GM21529 (cell line): ENCODE data around the gene ZNF581.

Experiments used
- ATAC-seq: cut with Tn5 transposase; IDR thresholded peaks from one replicate; pipeline ENCODE4 v1.9.1; 2021; ENCODE audit not compliant: unreplicated experiment

Gene ZNF581

DNA sequence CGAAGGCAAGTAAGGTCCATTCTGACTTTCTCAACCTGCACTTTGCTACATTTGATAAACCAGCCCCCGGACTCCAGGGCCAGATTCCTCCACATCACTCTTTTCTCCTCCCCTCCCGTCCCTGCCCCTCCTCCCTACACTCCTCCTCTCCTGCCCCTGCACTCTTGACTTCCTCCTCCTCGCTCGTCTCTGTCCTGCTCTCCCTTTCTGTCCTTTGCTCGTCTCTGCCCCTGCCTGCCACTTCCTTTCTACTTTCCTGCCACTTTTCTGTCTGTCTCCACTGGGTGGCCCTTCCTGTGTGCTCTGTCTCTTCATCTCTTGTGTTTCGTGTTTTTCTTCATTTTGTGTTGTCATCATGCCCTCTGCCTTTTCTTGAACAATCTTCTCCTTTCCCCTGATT lies 18.4 kb downstream of the ZNF581 start:
- ATAC-seq = no peak

DNA sequence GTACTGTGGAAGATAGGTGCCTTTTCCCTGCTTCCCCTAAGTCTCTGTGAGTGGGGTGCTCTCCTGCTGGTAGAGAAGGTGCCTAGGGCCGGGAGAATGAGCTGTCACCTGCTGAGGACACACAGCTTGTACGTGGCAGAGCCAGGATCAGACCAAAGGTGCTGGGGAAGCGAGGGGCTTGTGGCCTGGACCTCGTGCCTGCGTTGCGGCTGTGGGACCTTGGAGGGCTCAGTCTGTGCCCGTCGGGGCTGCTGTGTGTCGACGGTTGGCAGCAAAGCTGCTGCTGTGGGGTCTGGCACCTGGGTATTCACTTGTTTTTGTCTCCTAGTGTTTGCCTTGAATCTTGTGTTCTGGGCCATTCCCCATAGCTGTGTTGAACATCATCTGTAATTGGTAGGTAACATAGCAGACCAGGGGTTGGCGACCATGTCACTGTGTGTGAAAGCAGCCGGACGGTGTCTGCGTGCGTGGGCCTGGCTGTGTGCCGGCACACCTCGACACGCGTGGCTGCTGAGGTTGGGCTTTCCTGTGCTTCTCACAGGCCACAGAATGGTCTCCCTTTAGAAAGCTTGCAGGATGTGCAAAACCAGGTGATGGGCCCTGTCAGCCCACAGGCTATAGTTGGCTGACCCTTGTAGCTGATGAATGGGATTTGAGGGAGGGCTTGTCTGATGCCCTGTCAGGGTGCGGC lies 20.5 kb downstream of the ZNF581 start:
- no peak for ATAC-seq

DNA sequence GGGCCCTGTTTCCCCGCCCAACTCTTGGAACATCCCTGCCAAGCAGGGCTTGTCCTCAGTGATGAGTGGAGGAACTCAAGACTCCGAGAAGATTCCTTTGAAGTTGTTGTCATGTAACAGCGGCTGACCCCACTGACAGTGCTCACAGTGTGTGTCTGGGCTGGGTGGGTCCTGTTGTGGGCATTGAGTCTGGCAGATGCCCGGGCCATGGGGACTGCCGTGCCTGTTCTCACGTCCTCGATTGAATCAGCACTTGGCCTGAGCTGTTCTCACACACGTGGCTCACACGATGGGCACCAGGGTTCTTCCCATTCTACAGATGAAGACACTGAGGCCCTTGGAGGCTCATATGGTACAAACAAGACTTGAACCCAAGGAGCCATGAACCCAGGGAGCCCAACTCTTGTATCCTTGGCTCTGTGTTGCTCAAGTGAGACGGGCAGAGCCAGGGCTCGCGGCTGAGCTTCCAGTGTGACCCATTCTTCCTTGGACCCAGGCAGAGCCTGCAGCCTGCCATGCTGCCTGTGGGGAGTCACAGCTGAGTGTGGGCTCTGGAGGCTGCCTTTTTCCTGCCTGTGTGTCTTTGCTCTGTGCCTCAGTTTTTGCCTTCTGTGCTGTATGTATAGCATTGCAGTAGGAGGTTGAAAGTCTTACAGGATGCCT lies 23.0 kb downstream of the ZNF581 start:
- no peak for ATAC-seq

DNA sequence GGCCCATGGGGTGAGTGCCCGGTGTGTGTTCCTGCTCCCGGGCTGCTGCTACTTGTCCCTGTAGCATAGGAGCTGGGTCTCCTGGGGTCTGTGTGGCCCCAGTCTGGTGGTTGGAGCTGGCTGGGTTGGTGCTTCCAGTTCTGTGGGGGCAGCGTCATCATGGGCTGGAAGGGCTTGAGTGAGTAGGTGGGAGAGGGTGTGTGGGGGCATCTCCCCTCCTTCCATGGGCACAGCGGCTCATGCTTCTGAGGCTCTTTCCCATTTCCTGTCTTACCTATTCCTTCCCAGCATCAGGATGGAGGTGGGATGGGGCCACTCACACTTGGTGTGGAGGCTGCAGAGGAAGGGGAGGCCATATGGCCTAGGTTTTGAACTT lies 23.5 kb downstream of the ZNF581 start:
- ATAC-seq = no peak

DNA sequence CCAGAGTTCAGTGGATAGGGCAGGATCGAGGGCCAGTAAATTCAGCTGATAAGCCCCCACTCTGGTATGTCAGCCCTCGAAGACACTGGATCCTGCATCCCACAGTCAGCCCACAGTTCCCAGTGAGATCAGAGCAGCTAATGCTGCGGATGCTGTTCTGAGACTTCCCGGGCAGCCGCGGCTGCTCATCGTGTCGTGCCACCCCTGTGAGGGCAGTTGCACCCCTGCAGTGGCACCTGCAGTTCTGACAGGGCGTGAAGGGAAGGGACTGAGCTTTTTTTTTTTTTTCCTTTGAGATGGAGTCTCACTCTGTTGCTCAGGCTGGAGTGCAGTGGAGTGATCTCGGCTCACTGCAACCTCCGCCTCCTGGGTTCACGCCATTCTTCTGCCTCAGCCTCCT lies 24.1 kb downstream of the ZNF581 start:
- no peak for ATAC-seq

DNA sequence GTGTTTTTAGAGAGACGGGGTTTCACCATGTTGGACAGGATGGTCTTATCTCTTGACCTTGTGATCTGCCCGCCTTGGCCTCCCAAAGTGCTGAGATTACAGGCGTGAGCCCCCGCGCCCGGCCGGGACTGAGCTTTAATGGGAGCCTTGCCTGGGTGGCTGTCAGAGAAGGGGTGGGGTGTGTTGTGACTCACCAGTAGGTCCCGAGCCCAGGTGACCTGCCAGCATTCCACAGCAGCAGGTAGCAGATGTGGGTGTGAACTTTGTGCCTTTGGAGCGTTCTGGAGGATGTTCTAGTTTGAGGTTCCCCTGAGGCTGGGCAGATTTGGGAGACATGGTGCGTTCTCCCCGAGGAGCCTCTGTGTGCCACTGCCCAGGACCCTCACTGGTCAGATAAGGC lies 24.5 kb downstream of the ZNF581 start:
- no peak for ATAC-seq

DNA sequence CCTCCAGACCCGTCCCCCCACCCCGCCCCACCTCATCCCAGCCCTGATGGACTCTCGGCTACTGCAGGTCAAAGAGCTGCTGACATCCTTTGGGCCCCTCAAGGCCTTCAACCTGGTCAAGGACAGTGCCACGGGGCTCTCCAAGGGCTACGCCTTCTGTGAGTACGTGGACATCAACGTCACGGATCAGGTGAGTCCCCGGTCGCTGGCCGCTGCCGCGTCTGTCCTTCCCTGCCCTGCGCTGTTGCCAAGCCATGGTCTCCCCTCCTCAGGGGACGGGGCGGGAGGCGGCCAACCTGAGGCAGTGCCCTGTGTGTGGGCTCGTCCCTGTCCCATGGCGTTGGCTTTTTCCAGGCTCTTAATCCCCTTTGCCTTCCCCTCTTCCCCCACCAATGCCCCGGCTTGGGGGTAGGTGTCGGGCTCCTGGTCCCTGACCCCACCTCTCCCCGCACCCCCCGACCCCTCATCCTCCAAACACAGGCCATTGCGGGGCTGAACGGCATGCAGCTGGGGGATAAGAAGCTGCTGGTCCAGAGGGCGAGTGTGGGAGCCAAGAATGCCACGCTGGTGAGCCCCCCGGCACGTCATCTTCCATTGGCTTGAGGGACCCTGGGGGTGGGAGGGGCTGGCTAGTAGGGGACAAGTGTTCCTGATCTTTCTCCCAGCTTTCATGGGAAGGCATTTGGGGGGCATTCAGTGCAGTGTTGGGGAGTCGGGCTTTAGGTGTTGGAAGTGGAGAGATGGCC lies 25.3 kb downstream of the ZNF581 start:
- ATAC-seq = no peak

DNA sequence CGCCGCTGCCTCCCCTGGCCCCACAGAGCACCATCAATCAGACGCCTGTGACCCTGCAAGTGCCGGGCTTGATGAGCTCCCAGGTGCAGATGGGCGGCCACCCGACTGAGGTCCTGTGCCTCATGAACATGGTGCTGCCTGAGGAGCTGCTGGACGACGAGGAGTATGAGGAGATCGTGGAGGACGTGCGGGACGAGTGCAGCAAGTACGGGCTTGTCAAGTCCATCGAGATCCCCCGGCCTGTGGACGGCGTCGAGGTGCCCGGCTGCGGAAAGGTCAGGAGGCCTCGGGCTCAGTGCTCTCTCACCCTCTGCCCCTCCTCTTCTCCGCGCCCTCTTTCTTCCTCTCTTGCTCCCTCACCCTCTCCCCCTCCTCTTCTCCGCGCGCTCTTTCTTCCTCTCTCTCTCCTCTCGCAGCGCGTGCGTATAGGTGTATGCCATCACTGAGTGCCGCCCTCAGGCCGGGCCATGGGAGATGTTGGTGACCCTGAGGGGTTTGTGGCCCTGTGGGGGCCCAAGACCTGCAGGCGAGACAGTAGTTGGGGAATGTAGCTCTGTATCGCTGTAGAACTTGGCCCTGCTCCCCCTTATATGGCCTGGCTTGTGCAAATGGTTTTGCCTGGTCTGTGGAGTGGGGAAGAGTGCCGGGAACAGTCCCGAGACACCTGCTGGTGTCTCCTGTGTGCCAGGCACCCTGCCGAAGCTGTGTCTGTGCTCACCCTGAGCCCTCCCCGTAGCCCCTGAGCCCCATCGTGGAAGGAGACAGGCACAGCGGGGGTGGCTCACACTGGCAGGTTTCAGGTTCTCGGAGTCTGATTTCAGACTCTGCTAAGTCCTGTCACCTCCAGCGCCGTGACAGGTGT lies 26.2 kb downstream of the ZNF581 start:
- no peak for ATAC-seq

DNA sequence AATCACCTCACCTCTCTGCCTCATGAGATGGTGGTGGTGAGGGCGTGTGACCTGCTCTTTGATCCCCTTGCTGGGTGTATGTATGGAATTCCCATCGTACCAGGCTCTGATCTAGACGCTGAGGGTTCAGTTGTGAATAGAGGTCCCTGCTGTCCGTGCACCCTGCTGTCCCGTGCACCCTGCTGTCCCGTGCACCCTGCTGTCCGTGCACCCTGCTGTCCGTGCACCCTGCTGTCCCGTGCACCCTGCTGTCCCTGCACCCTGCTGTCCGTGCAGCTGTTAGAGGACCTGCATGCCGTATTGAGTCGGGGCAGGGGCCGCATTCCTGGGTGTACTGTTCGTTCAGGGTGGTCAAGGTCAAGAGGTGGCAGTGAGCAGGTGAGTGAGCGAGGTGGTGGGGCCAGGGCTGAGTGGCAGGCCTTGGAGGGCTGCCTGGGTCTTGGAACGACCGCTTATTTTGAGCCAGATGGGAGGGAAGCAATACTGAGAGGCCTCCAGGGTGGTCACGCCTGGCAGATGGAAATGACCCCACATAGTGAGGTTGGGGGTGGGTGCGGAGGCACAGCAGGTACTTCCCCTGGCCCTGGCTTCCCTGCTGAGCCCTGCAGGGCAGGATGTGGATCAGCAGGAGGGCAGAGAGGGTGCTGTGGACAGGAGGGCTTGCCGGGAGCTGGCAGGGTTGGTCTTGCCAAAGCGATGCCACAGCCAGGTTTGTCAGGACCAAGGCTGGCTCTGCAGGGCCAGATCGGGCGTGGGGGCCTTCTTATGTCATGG lies 27.0 kb downstream of the ZNF581 start:
- no peak for ATAC-seq

DNA sequence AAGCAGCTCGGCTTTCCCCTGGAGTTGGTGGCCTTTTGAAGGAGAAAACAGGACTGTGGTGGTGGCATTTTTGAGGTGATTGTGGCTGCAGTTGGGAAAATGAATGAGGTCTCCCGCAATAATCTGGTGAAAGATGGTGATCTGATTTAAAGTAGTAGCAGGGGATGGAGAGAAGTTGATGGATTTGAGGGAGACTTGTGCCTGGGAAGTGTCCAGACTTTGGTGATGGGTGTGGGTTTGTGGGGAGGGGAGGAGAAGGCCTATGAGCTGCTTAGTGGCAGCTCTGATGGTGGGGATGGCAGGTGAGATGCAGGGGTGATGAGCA lies 27.6 kb downstream of the ZNF581 start:
- no peak for ATAC-seq

DNA sequence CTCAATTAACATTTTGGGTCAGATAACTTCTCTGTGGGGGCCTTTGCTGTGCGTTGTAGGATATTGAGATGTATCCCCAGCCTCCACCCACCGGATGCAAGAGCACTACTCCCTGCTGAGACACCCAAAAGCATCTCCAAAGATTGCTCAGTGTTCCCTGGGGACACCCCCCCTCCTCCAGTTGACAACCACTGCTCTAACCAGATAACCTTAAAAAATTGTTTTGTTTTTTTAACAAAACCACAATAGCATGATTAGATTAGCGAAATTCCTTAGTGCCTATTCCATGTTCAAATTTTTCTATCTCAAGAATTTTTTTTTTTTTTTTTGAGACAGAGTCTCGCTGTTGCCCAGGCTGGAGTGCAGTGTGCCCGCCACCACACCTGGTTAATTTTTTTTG lies 29.0 kb downstream of the ZNF581 start:
- ATAC-seq = no peak

DNA sequence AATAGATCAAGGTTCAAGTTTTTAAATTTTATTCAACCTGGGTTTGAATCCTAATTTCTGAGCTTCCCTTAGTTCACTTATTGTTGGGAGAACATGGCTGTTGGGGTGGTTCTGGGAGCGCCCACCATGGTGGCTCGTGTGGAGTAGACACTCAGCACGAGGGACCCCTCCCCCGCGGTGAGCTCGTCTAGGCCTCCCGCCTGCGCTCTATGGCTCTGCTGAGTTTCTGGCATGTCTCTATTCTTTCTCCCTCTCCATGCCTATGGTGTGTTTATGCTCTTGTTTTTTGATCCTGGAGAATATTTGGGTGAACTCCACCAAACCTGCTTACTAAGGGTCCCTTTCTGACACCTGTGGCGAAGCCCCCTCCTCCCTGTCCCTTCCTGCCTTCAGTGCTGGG lies 30.0 kb downstream of the ZNF581 start:
- no peak for ATAC-seq

DNA sequence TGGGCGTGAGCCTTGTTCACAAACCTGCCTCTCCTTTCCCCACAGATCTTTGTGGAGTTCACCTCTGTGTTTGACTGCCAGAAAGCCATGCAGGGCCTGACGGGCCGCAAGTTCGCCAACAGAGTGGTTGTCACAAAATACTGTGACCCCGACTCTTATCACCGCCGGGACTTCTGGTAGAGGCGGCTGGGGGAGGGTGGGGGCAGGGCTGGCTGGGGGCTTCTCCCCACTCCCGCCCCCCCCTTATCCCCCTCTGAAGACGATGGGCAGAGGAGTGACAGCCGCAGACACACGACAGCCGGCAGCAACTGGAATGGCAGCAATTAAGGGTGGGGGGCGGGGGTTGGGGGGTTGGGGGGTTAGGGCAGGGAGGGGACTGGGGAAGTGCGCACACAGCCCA lies 30.4 kb downstream of the ZNF581 start:
- ATAC-seq = no peak

DNA sequence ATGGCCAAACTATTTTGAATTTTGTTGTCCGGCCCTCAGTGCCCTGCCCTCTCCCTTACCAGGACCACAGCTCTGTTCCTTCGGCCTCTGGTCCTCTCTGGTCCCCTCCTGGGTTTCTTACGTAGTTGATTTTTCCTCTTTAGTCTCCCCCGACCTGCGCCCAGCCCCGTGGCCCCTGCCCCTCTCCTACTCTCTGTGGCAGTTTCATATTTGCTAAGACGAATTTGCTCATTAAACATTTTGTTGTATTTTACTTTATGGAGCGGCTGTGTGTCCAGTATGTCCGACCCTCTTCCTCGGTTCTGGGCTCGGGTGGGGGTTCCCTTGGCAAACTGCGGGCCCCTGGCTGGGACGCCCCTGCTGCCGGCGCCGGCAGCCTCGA lies 31.0 kb downstream of the ZNF581 start:
- ATAC-seq = no peak

DNA sequence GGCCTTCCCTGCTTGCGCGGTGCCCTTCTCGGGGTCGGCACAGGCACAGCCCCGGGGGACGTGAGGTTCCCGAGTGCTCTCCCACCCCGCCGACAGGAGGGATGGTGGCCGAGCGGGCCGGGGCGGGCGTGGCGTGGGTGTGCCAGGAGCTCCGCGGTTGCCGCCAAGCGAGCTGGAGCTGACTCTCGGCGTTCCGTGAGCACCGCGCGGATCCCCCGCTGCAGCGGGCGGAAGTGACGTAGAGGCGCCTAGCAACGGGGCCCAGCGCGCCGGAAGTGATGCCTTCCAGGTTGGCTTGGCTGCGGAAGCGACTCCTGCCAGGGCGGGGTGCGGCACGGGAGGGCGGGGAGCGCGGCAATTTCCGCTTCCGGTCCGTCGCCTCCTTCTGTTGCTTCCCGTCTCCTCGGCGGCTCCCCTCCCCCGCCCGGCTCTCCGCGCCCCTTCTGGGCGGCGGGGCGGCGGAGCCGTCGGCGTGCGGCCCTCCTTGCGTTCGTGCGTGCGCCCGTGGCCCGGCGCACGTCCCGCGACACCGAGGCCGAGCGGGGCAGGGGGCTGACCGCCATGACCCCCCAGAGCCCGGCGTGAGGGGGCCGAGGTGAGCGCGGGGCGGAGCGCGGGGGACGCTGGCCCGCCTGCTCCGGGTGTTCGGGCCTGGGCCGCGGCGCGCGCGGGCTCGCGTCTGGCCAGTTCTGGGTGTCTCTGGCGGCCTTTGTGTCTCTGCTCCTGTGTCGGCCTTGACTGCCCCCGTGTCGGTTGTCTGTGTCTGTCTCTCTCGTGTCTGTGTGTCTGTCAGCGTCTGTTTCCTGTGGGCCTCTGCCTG lies 31.6 kb downstream of the ZNF581 start, which contains the start of gene EPN1:
EPN1 (plus strand) TSS at position 386 of the 820 bp plus-strand sequence. CDS start 3,402 bp downstream, outside the sequence.
- peak; percentile 56 for ATAC-seq

DNA sequence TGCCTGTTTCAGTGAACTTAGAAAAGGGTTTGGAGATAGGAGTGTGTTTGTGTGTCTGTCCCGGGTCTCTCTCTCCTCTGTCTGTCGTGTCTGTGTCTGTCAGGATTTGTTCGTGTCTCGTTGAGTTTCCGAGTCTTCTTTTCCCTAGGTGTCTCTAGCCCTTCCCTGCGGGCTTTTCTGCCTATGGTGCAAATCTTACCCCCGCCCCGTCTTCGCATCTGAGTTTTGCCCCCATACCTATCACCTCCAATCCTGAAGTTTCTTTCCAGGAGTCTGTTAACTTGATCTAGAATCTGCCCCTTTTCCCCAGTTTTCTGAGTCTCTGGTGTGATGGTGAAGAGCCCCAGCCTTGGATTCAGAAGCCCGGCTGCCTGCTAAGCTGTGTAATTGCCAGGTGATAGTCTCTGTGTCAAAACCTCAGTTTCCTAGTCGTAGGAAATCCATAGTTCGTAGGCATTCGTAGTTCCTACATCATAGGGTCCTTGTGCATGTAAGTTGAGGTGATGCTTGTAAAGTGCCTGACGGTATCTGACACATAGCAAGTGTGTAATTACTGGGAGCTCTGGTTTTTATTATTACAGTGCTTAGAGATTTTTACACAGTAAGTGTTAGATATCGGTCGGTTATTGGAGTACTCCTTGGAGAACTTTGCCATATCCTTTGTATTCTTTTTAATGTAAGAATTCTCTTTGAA lies 32.4 kb downstream of the ZNF581 start:
- no peak for ATAC-seq

DNA sequence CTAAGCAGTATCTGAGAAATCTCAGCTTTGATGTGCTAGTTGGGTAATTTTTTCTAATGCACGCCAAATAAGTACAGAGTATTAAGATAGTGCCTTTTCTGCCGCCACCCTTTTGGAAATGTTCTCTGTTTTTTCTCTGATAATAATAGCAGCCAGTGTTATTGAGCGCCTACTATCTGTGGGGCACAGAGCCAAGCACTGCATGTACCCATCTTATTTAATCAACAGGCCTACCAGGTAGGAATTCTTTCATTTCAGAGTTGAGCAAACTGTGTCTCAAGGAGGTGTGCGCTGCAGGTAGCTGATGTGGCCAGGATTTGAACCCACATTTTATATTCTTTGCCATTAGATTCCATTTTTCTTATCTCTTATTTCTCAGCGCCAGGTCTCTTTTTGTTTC lies 32.9 kb downstream of the ZNF581 start:
- no peak for ATAC-seq

DNA sequence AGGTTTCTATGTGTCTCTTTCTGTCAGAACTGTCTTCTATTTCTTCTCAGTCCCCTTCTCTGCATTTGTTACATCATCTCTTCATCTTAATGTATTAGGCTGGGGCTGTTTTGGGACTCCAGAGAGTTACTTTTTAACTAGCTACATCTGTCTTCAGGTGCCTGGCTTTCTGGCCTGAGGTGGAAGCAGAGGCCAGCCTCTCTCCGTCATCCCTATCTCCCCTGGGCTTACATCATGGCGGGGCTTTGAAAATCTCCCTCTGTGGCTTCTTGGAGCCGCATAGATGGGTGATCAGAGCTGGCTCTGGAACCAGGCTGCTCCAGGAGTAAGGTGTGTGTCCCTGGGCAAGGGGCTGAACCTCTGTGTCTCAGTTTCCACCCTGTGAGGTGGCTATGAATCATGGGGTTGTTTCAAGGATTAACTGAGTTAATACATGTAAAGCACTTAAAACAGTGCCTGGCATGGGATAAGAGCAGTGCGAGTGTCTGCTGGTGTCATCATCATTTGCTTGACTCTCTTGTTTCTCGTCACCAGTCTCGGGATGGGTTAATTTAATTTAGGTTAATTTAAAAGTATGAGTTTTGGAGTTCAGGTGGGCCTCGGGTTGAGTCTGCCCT lies 33.5 kb downstream of the ZNF581 start:
- ATAC-seq = no peak

DNA sequence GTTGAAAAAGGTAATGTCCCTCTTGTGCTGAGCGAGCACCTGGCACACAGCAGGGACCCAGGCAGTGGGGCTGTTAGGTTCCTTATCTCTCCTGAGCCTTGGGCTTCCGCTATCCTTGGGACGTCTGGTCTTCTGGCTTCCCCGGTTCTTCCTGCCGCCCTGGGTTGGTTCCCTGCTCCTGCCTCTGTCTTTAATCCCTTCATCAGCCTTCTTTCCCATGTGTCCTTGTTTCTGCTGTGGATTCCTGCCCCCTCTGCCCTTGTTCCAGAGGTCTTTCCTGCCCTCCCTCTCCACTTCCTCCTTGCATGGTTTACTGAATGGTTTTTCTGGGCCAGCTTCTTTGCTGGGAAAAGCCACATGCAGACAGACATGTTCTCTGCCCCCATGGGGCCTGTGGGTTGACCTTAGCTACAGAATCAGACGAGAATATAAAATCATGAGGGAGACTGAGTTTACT lies 34.2 kb downstream of the ZNF581 start:
- ATAC-seq = no peak
